ENCODE data around the gene FBRSL1.

The FBRSL1 gene

DNA sequence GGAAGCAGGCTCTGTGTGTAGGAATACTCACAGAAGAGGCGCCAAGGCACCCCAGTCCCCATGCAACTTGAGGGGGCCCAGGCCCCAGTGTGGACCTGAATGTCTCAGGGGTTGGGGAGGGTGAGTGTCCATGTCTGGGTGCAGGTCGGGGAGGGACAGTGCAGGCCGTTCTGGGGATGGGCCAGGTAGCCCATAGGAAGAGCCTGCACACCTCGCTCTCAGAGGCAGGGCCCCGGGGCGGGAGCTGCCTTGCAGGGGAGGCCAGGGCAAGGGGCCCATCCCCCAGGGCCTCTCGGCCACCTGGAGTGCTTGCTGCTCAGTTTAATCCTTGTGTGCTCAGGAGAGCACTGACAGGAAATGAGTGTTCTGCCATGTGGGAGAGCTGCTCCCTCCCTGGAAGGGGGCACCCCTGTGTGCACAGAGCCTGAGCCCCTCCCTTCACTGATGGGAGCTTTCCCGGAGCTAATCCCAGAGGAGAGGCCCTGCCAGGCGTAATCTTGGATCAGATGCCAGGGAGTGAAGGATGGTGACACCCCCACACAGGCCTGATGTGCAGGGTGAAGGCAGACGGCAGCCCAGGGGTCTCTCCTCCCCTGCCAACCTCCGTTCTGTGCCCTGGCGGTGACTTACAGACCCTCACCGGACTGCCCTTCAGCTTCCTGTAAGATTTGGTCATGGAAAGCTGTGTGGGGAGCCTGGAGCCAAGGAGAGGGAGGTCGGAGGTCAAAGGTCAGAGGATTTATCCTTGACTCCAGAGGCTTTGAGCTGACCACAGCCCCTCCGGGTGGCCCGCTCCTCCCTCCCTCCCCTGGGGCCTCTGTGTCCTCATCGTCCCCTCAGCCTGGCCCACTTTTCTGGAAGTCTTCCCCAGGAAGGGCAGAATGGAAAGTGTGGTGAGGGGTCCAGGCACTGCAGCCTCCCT lies 24.4 kb upstream of the FBRSL1 start:
- TF ChIP-seq, protein P1, sequence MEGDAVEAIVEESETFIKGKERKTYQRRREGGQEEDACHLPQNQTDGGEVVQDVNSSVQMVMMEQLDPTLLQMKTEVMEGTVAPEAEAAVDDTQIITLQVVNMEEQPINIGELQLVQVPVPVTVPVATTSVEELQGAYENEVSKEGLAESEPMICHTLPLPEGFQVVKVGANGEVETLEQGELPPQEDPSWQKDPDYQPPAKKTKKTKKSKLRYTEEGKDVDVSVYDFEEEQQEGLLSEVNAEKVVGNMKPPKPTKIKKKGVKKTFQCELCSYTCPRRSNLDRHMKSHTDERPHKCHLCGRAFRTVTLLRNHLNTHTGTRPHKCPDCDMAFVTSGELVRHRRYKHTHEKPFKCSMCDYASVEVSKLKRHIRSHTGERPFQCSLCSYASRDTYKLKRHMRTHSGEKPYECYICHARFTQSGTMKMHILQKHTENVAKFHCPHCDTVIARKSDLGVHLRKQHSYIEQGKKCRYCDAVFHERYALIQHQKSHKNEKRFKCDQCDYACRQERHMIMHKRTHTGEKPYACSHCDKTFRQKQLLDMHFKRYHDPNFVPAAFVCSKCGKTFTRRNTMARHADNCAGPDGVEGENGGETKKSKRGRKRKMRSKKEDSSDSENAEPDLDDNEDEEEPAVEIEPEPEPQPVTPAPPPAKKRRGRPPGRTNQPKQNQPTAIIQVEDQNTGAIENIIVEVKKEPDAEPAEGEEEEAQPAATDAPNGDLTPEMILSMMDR (IDR thresholded peaks at IDR 0.05; ENCODE audit: borderline replicate concordance, control extremely low read depth, extremely low read depth, insufficient read depth, missing control alignments) = no peak
- in situ Hi-C loops (cut with MboI; ENCODE audit: low sequenced_read_pairs, unreplicated experiment) = no loop called here

DNA sequence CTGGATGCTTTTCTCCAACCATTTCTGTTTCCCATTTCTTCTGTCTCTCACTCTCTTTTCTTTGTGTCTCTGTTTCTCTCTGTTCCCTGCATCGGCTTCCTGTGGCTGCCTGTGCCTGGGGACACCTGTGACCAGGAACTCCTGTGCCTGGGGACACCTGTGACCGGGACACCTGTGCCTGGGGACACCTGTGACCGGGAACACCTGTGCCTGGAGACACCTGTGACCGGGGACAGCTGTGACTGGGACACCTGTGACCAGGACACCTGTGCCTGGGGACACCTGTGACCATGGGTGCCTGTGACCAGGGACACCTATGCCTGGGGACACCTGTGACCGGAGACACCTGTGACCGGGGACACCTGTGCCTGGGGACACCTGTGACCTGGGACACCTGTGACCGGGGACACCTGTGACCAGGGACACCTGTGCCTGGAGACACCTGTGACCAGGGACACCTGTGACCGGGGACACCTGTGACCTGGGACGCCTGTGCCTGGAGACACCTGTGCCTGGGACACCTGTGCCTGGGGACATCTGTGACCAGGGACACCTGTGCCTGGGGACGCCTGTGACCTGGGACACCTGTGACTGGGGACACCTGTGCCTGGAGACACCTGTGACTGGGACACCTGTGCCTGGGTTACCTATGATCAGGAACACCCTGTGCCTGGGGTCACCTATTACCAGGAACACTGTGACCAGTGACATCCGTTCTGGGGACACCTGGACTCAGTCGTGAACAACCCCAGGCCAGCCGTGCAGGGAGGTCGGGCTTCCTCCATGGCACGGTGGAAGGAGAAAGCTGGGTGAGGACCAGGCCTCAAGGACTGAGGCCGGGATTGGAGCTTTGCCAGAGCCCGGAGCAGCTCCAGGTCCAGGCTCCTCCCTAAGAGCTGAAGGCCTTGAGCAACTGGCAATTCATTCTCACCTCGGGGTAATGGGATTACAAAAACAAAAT lies 23.4 kb upstream of the FBRSL1 start:
- DNase-seq (ENCODE audit: low spot score) = no peak
- in situ Hi-C loops (cut with MboI; ENCODE audit: low sequenced_read_pairs, unreplicated experiment) = no loop called here
- TF ChIP-seq, protein P1 (IDR thresholded peaks at IDR 0.05; ENCODE audit: borderline replicate concordance, control extremely low read depth, extremely low read depth, insufficient read depth, missing control alignments) = no peak

More for the DNA sequence above, 24.4 kb upstream of the FBRSL1 start:
- DNase-seq (ENCODE audit: low spot score) = no peak

DNA sequence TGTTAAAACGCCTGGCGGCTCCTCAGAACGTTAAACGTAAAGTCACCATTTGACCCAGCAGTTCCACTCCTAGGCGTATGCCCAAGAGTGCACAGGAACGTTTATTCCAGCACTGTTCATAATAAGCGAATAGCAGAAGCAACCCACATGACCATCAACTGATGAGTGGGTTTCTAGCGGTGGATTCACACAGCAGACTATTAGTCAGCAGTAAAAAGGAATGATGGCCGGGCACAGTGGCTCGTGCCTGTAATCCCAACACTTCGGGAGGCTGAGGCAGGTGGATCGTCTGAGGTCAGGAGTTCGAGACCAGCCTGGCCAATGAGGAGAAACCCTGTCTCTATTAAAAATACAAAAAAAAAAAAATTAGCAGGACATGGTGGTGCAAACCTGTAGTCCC lies 22.4 kb upstream of the FBRSL1 start:
- in situ Hi-C loops (cut with MboI; ENCODE audit: low sequenced_read_pairs, unreplicated experiment) = no loop called here
- DNase-seq (ENCODE audit: low spot score) = no peak
- TF ChIP-seq, protein P1 (IDR thresholded peaks at IDR 0.05; ENCODE audit: borderline replicate concordance, control extremely low read depth, extremely low read depth, insufficient read depth, missing control alignments) = no peak

DNA sequence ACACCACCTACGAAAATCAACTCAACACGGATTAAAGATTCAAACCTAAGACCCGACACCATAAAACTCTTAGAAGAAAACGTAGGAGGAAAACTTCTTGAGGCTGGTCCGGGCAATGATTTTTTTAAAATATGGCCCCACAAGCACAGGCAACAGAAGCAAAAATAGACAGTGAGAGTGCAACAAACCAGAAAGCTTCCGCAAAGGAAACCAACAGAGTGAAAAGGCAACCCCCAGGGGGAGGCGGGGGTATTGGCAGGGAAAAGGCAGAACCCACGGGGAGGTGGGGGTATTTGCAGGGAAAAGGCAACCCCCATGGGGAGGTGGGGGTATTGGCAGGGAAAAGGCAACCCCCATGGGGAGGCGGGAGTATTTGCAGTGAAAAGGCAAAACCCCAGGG lies 20.5 kb upstream of the FBRSL1 start:
- in situ Hi-C loops (cut with MboI; ENCODE audit: low sequenced_read_pairs, unreplicated experiment) = no loop called here
- no peak for DNase-seq (ENCODE audit: low spot score)
- TF ChIP-seq, protein P1 (IDR thresholded peaks at IDR 0.05; ENCODE audit: borderline replicate concordance, control extremely low read depth, extremely low read depth, insufficient read depth, missing control alignments) = no peak

DNA sequence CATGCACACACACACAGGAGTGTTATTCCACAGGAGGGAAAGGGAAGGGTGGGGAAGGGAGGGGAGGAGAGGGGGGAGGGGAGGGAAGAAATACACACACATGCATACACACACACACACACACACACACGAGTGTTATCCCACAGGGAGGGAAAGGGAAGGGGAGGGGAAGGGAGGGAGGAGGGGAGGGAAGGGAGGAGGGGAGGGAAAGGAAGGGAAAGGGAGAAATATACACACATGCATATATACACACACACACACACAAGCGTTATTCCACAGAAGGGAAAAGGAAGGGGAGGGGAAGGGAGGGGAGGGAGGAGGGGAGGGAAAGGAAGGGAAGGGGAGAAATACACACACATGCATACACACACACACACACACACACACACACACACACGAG lies 19.6 kb upstream of the FBRSL1 start:
- TF ChIP-seq, protein P1 (IDR thresholded peaks at IDR 0.05; ENCODE audit: borderline replicate concordance, control extremely low read depth, extremely low read depth, insufficient read depth, missing control alignments) = no peak
- in situ Hi-C loops (cut with MboI; ENCODE audit: low sequenced_read_pairs, unreplicated experiment) = no loop called here
- no peak for DNase-seq (ENCODE audit: low spot score)
